ENCODE data around the gene CCL3. TPM values are rescaled to one million over a fixed set of nuclear protein-coding genes. Genes with fewer than 3 reads are reported as not detected.

The CCL3 gene
- total RNA-seq, 1 experiment from 2014 or later: 0.72 TPM

GRCh38 chr17:36127911-36128310 is 38.0 kb upstream of the CCL3 start (continued):
- TF ChIP-seq, protein P1, sequence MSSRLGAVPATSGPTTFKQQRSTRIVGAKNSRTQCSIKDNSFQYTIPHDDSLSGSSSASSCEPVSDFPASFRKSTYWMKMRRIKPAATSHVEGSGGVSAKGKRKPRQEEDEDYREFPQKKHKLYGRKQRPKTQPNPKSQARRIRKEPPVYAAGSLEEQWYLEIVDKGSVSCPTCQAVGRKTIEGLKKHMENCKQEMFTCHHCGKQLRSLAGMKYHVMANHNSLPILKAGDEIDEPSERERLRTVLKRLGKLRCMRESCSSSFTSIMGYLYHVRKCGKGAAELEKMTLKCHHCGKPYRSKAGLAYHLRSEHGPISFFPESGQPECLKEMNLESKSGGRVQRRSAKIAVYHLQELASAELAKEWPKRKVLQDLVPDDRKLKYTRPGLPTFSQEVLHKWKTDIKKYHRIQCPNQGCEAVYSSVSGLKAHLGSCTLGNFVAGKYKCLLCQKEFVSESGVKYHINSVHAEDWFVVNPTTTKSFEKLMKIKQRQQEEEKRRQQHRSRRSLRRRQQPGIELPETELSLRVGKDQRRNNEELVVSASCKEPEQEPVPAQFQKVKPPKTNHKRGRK (CRISPR knock-in tag; IDR thresholded peaks at IDR 0.05; ENCODE audit: borderline replicate concordance): no peak
- no peak for TF ChIP-seq ERG (CRISPR knock-in tag; IDR thresholded peaks at IDR 0.05)
- TF ChIP-seq ZSCAN18 (CRISPR knock-in tag; IDR thresholded peaks at IDR 0.05): no peak
- TF ChIP-seq GABPB1 (CRISPR knock-in tag; IDR thresholded peaks at IDR 0.05): no peak
- no peak for TF ChIP-seq ZNF138 (CRISPR knock-in tag; conservative IDR thresholded peaks at IDR 0.05)
- no peak for TF ChIP-seq ATF3 (CRISPR knock-in tag; conservative IDR thresholded peaks at IDR 0.05)
- no peak for TF ChIP-seq HMGA2 (CRISPR knock-in tag; IDR thresholded peaks at IDR 0.05)
- no peak for TF ChIP-seq IRF2 (CRISPR knock-in tag; IDR thresholded peaks at IDR 0.05; ENCODE audit: borderline replicate concordance, low read depth)
- TF ChIP-seq ZNF219 (CRISPR knock-in tag; IDR thresholded peaks at IDR 0.05; ENCODE audit: borderline replicate concordance): no peak
- TF ChIP-seq SMAD4 (CRISPR knock-in tag; IDR thresholded peaks at IDR 0.05): no peak
- TF ChIP-seq, protein P2, sequence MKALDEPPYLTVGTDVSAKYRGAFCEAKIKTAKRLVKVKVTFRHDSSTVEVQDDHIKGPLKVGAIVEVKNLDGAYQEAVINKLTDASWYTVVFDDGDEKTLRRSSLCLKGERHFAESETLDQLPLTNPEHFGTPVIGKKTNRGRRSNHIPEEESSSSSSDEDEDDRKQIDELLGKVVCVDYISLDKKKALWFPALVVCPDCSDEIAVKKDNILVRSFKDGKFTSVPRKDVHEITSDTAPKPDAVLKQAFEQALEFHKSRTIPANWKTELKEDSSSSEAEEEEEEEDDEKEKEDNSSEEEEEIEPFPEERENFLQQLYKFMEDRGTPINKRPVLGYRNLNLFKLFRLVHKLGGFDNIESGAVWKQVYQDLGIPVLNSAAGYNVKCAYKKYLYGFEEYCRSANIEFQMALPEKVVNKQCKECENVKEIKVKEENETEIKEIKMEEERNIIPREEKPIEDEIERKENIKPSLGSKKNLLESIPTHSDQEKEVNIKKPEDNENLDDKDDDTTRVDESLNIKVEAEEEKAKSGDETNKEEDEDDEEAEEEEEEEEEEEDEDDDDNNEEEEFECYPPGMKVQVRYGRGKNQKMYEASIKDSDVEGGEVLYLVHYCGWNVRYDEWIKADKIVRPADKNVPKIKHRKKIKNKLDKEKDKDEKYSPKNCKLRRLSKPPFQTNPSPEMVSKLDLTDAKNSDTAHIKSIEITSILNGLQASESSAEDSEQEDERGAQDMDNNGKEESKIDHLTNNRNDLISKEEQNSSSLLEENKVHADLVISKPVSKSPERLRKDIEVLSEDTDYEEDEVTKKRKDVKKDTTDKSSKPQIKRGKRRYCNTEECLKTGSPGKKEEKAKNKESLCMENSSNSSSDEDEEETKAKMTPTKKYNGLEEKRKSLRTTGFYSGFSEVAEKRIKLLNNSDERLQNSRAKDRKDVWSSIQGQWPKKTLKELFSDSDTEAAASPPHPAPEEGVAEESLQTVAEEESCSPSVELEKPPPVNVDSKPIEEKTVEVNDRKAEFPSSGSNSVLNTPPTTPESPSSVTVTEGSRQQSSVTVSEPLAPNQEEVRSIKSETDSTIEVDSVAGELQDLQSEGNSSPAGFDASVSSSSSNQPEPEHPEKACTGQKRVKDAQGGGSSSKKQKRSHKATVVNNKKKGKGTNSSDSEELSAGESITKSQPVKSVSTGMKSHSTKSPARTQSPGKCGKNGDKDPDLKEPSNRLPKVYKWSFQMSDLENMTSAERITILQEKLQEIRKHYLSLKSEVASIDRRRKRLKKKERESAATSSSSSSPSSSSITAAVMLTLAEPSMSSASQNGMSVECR (CRISPR knock-in tag; IDR thresholded peaks at IDR 0.05; ENCODE audit: borderline replicate concordance): no peak
- TF ChIP-seq TCF7 (CRISPR knock-in tag; IDR thresholded peaks at IDR 0.05; ENCODE audit: low read depth): no peak

DNA sequence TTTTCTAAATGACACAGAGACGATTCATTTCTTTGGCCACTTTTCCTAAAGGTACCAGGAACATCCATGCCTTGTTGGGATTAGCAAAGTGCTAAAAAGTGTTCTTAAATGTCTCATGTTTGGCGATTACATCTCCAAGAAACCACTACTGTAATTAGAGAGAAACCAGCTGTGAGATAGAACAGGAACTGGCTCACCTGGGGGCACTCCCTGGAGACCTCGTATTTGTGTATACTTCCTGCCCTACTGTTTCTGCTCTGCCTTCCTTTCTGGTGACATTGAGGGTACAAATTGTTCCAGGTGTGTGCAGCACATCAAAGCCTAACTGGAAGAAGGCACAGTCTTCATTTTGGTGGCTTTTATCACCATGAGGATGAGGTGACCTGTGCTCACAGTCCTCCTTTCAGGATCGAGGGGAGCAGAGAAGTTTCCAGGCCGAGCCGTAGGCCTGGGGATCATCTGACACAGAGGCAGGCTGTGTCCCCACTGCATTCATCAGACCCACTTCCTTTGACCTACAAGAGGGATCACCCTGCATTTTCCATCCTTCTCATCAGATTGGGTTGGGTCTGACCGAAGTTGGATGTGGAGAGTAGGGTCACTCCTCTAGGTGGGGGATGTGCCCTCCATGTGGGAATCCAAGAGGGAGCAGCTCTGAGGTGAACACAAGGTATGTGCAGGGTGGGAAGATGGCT is 37.4 kb upstream of the CCL3 start:
- DNase-seq (ENCODE audit: low spot score): no peak
- peaks cover 26% of the 10 kb centered on the region for H3K36me3 Mint-ChIP-seq
- TF ChIP-seq, protein P3, sequence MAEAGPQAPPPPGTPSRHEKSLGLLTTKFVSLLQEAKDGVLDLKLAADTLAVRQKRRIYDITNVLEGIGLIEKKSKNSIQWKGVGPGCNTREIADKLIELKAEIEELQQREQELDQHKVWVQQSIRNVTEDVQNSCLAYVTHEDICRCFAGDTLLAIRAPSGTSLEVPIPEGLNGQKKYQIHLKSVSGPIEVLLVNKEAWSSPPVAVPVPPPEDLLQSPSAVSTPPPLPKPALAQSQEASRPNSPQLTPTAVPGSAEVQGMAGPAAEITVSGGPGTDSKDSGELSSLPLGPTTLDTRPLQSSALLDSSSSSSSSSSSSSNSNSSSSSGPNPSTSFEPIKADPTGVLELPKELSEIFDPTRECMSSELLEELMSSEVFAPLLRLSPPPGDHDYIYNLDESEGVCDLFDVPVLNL (CRISPR knock-in tag; IDR thresholded peaks at IDR 0.05; ENCODE audit: borderline replicate concordance, low read depth): no peak
- TF ChIP-seq MLX (CRISPR knock-in tag; IDR thresholded peaks at IDR 0.05) (no peak), PRRX2 (CRISPR knock-in tag; IDR thresholded peaks at IDR 0.05) (no peak), IRF2 (CRISPR knock-in tag; IDR thresholded peaks at IDR 0.05; ENCODE audit: borderline replicate concordance, low read depth) (no peak), SOX15 (CRISPR knock-in tag; IDR thresholded peaks at IDR 0.05) (no peak), HMGA2 (CRISPR knock-in tag; IDR thresholded peaks at IDR 0.05) (no peak)
- TF ChIP-seq, protein P4, sequence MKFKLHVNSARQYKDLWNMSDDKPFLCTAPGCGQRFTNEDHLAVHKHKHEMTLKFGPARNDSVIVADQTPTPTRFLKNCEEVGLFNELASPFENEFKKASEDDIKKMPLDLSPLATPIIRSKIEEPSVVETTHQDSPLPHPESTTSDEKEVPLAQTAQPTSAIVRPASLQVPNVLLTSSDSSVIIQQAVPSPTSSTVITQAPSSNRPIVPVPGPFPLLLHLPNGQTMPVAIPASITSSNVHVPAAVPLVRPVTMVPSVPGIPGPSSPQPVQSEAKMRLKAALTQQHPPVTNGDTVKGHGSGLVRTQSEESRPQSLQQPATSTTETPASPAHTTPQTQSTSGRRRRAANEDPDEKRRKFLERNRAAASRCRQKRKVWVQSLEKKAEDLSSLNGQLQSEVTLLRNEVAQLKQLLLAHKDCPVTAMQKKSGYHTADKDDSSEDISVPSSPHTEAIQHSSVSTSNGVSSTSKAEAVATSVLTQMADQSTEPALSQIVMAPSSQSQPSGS (CRISPR knock-in tag; IDR thresholded peaks at IDR 0.05; ENCODE audit: borderline replicate concordance, low read depth): no peak
- TF ChIP-seq, protein P5, sequence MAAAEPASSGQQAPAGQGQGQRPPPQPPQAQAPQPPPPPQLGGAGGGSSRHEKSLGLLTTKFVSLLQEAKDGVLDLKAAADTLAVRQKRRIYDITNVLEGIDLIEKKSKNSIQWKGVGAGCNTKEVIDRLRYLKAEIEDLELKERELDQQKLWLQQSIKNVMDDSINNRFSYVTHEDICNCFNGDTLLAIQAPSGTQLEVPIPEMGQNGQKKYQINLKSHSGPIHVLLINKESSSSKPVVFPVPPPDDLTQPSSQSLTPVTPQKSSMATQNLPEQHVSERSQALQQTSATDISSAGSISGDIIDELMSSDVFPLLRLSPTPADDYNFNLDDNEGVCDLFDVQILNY (CRISPR knock-in tag; IDR thresholded peaks at IDR 0.05): no peak

More for the DNA sequence above, 37.4 kb upstream of the CCL3 start:
- no peak for ATAC-seq
- Mint-ChIP-seq H3K4me3 (no peak overlapping the region), H3K27me3 (ENCODE audit: low read depth) (peaks cover 23% of the 10 kb centered on the region), H3K27ac (no peak overlapping the region), H3K9me3 (peaks cover 26% of the 10 kb centered on the region), H3K4me1 (peaks cover 36% of the 10 kb centered on the region)
- POLR2A ChIA-PET: no interaction called here
- CTCF ChIA-PET: interaction anchor here (0.7 to 1.0 kb wide), 2 partner anchors 8 to 22 kb away, joined by 3 to 6 read pairs; no protein-coding TSS in a partner anchor
